ENCODE results near the gene GSTM2.
"Not testable (repeated sequence)": the region's sequence is repeated elsewhere in the genome, so short reads cannot be mapped to it uniquely, and the experiment has no call there.

Gene GSTM2

GRCh38 chr1:109644670-109645069 lies 23.2 kb upstream of the GSTM2 start:
- no peak for DNase-seq (ENCODE audit: low spot score)

- DNase-seq (ENCODE audit: low spot score): peak; percentile 35
Measured at GRCh38 chr1:109649491-109649914, 18.4 kb upstream of the GSTM2 start.

DNA sequence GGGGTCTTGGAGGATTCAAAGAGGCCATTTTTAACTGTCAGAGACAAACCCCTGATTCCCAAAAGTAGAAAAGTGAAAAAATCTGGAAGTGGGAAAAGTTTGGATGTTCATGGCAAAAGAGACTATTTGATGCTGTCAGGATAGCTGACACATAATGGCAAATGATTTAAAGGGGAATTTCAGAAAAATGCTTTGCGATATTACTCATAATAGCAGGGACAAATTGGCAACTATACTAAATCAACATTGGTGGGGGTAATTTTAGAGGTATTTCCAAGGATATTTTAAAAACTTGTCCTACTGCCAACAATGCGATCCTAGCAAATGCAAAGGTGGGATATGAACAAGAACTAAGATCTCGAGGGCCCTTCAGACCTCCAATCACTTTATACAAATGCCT lies 17.2 kb upstream of the GSTM2 start:
- no peak for DNase-seq (ENCODE audit: low spot score)

- DNase-seq (ENCODE audit: low spot score): no peak
Measured at GRCh38 chr1:109652402-109652801, 15.5 kb upstream of the GSTM2 start.

DNA sequence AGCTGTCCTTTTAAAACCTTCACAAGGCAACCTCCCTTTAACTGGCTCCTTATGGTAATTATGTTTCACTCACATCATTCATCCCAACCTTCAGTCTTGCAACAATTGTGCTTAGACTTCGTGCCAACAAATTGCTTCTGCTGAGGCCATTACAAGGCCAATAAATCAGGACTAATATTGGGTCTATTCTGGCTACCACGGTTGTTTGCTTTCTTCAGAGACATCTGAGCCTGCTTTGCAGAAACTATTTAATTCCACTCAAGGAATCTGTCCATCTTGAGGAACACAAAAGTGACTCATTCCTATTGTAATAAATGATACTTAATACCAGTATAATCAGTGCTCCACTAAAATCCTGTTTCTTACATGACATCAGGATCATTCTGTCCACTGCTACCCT lies 14.6 kb upstream of the GSTM2 start:
- no peak for DNase-seq (ENCODE audit: low spot score)

DNA sequence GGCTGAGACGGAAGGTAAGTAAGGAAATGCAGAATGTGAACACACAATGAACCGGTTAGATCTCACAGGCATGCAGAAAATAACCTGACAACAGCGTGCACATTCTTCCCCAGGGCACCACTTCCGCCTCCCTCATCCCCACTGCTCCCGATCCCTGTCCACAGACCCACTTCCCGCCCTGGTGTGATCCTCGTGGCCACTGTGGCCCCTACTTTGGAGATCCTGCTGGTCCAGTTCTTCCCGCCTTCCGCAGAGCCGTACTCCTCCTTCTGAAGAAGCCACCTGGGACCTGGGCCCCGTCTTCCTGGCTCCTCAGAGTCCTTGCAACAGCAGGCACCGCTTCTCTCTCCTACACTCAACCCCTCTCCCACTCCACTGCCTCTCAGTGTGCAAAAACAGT lies 13.3 kb upstream of the GSTM2 start:
- DNase-seq (ENCODE audit: low spot score): no peak

DNA sequence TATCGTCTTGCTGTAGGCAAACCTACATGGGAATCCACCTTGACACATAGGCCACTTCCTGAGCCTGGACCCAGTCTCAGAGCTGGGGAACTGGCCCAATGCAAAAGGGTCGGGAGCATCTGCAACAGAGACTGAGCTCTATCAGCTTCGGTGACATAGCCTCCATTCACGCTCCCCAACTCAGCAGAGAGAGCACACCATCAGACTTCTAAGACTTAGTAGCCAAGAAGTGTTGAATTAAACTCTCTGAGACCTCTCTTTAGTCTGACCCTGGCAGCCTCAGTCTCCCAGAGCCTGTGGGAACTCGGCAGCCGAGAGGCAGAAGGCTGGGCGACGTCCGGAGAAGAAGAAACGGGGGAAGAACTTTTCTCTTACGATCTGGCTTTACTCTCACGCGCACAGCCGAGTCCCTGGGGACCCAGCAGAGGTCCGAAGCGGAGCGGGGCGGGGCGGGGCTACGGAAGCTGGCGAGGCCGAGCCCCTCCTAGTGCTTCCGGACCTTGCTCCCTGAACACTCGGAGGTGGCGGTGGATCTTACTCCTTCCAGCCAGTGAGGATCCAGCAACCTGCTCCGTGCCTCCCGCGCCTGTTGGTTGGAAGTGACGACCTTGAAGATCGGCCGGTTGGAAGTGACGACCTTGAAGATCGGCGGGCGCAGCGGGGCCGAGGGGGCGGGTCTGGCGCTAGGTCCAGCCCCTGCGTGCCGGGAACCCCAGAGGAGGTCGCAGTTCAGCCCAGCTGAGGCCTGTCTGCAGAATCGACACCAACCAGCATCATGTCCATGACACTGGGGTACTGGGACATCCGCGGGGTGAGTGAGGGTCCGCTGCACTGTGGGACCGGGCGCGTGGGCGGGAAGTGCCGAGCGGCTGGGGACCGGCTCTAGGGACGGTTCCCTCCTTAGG lies 12.0 kb upstream of the GSTM2 start, which contains the start of gene GSTM4:
TSS of gene GSTM4 (plus strand) at position 485 of the 905 bp plus-strand sequence. CDS start at position 776, 291 bp downstream.
- peak; percentile 85 for DNase-seq (ENCODE audit: low spot score)

- DNase-seq (ENCODE audit: low spot score): no peak
Measured at GRCh38 chr1:109657395-109657794, 10.5 kb upstream of the GSTM2 start.

DNA sequence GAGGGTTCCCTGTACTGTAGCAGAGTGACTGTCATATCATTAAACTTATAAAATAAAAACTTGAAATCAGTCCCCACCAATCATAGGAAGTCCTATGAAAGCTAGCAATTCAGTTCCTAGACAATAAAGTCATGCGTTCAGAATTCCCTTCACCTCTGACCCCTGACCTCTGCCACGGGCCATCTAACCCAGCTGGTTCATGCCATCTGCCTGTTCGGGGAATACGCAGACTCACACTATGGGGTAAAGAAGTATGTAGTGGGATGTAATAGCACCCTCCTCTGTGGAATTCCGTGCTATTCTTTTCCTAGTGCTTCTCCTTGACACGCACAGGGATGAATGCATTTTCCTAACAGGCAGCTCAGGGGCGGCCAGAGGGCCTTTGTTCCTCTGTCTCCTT lies 9.9 kb upstream of the GSTM2 start:
- DNase-seq (ENCODE audit: low spot score): no peak

- no peak for DNase-seq (ENCODE audit: low spot score)
Measured at GRCh38 chr1:109658533-109659042, 9.3 kb upstream of the GSTM2 start.

DNA sequence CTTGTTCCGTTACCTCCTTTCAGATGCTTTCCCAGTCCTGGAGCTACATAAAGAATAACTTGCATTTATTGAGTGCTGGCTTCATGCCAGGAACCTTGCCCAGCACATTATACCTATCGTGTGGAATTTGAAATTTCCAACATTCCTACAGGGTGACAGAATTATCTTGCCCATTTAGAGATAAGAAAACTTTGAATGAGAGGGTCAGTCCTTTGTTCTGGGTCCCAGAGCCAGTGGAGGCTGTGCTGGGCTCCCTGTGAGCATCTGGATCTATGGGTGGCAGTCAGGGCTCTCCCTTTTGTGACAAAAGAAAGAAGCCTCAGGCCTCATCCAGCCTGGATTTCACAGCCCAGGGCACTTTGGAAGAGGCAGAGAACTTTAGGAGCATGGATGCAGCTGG lies 8.7 kb upstream of the GSTM2 start:
- no peak for DNase-seq (ENCODE audit: low spot score)

- no peak for DNase-seq (ENCODE audit: low spot score)
Measured at GRCh38 chr1:109659997-109660690, 7.7 kb upstream of the GSTM2 start.

GRCh38 chr1:109660691-109661026 lies 7.2 kb upstream of the GSTM2 start:
- DNase-seq (ENCODE audit: low spot score): not testable (repeated sequence)

DNA sequence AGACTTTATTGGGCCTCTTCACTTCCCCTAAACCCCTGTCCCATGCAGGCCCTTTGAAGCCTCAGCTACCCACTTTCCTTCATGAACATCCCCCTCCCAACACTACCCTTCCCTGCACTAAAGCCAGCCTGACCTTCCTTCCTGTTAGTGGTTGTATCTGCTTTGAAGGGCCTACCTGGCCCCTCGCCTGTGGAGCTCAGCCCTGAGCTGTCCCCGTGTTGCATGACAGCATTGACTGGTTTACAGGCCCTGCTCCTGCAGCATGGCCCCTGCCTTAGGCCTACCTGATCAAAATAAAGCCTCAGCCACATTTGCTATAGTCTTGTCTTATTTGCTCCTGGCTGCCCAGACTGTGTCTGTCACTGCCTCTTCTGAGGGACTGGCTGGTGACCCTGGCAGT lies 6.5 kb upstream of the GSTM2 start:
- no peak for DNase-seq (ENCODE audit: low spot score)

DNA sequence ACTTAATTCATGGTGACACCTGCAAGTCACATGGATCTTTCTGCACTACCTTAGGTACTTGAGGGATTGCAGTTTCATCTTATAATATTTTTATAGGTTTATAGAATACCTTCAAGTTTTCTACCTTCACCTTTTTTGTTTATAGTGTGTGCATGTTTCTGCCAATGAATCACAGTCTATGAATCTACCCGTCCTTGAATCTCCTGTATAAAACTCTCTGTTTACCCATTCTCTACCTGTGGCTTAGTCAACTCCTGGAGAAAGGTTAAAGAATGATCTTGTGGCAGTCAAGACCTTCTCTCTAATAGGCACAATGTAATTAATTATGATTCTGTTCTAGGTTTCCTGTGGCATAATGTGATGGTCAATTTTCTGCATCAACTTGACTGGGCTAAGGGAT lies 3.2 kb upstream of the GSTM2 start:
- DNase-seq (ENCODE audit: low spot score): no peak

DNA sequence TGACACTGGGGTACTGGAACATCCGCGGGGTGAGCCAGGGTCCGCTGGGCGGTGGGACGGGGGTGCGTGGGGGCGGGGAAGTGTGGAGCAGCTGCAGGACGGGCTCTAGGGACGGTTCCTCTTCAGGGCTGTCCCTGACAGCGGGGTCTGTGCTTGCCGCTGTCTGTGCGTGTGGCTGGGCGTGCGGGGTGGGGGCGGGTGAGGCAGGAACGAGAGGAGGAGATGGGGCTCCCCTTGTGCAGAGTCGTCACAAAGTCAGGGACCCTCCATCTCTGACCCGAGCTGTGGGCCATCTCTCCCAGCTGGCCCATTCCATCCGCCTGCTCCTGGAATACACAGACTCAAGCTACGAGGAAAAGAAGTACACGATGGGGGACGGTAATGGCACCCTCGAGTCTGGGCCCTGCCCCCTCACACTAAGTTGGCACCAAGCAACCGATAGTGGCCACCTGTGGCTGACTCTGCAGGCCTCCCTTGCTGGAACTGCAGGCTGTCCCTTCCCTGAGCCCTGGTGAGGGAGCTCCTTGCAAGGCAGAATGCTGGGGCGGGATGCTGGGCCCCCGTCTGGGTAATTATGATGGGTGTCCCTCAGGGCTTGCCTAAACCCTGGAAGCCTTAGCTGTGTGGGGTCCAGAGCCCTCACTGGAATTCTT lies 392 bp downstream of the GSTM2 start:
- no peak for DNase-seq (ENCODE audit: low spot score)

GRCh38 chr1:109669246-109669948 lies 1.5 kb downstream of the GSTM2 start:
- DNase-seq (ENCODE audit: low spot score): peak; percentile 0

GRCh38 chr1:109669949-109670302 lies 2.1 kb downstream of the GSTM2 start:
- DNase-seq (ENCODE audit: low spot score): peak; percentile 0

DNA sequence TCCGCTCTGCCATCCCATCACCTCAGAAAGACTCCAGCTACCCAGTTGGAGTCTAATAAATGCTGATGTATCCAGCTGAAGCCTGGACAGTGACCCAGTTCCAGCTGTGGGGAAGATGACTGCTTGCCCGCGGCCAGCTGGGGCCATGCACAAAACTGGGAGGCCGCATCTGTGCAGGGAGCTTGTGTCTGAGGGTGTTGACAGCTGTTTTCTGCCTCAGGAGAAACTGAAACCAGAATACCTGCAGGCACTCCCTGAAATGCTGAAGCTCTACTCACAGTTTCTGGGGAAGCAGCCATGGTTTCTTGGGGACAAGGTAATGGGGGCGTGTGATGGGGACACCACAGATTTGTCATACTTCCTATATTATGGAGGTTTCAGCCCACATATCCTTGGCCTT lies 3.2 kb downstream of the GSTM2 start:
- DNase-seq (ENCODE audit: low spot score): peak; percentile 0

DNA sequence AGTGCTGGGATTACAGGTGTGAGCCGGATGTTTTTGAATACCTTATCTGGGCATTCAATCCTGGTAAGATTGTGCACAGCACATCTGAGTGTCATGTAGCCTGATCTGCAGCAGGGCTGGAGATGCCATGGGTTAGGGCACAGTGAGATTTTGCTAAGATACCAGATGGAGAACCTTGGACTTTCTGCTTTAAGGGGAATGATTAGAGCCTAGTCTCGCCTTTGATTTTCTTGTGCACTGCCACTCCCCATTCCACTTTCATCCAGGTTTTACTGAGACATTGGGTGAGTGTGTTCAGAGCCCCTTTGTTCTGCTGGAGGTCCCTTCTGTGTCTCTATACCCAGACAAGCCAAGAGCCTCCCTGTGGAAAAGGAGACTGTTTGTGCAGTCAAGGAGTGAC lies 6.0 kb downstream of the GSTM2 start:
- DNase-seq (ENCODE audit: low spot score): not testable (repeated sequence)

- DNase-seq (ENCODE audit: low spot score): not testable (repeated sequence)
Measured at GRCh38 chr1:109676683-109677381, 9.0 kb downstream of the GSTM2 start.

Data from AG08395 (cell line).